22Rv1 (cell line): Measurements from ENCODE around the gene CAMTA1.

ENCODE experiments used
- H3K27ac ChIP-seq: fragments of 450-650 bp; 2 replicates; pipeline ENCODE4 v1.5.1; 2017
- ZFX ChIP-seq: fragments of 450-650 bp; IDR thresholded peaks from 2 replicates; pipeline ENCODE4 v1.6.1; 2017; ENCODE audit warnings: antibody characterized with exemption, borderline replicate concordance
- TF ChIP-seq, protein P1 (sequence below): fragments of 450-650 bp; IDR thresholded peaks from 2 replicates; pipeline ENCODE4 v1.5.1; 2017; ENCODE audit warnings: mild to moderate bottlenecking

Gene CAMTA1

GRCh38 chr1:7614576-7615074, 829.4 kb downstream of the CAMTA1 start:
- H3K27ac ChIP-seq = no peak overlapping the region
- no peak for TF ChIP-seq ZFX

DNA sequence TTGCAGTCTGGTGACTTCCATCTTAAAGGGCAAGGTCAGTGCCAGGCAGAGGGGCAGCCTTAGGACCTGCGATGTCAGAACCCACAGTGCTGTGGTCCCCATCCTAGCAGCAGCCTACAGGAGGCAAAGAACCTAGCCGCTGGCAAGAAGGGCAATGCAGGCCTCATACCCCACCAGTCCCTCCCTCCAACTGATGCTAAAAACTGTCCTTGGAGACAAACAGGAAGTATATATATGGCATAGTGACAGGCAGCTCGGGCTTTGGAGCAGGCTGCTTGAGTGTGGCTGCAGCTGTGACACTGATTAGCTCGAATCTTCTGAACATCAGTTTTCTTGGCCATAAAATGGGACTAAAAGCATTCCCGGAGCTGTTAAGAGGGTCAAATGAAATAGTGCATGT, 829.9 kb downstream of the CAMTA1 start:
- H3K27ac ChIP-seq = no peak overlapping the region
- TF ChIP-seq, protein P1, sequence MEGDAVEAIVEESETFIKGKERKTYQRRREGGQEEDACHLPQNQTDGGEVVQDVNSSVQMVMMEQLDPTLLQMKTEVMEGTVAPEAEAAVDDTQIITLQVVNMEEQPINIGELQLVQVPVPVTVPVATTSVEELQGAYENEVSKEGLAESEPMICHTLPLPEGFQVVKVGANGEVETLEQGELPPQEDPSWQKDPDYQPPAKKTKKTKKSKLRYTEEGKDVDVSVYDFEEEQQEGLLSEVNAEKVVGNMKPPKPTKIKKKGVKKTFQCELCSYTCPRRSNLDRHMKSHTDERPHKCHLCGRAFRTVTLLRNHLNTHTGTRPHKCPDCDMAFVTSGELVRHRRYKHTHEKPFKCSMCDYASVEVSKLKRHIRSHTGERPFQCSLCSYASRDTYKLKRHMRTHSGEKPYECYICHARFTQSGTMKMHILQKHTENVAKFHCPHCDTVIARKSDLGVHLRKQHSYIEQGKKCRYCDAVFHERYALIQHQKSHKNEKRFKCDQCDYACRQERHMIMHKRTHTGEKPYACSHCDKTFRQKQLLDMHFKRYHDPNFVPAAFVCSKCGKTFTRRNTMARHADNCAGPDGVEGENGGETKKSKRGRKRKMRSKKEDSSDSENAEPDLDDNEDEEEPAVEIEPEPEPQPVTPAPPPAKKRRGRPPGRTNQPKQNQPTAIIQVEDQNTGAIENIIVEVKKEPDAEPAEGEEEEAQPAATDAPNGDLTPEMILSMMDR = no peak
- TF ChIP-seq ZFX = no peak

- TF ChIP-seq ZFX = no peak
- TF ChIP-seq, protein P1 = no peak
- H3K27ac ChIP-seq = no peak overlapping the region
Measured at GRCh38 chr1:7616076-7616832, 831.0 kb downstream of the CAMTA1 start.

GRCh38 chr1:7616953-7617352, 831.7 kb downstream of the CAMTA1 start:
- TF ChIP-seq, protein P1 = no peak
- TF ChIP-seq ZFX = no peak
- H3K27ac ChIP-seq = no peak overlapping the region

- TF ChIP-seq, protein P1 = no peak
- TF ChIP-seq ZFX = no peak
- H3K27ac ChIP-seq = no peak overlapping the region
Measured at GRCh38 chr1:7617826-7618225, 832.6 kb downstream of the CAMTA1 start.

GRCh38 chr1:7620196-7620595, 834.9 kb downstream of the CAMTA1 start:
- no peak overlapping the region for H3K27ac ChIP-seq
- TF ChIP-seq ZFX = no peak
- TF ChIP-seq, protein P1 = no peak

DNA sequence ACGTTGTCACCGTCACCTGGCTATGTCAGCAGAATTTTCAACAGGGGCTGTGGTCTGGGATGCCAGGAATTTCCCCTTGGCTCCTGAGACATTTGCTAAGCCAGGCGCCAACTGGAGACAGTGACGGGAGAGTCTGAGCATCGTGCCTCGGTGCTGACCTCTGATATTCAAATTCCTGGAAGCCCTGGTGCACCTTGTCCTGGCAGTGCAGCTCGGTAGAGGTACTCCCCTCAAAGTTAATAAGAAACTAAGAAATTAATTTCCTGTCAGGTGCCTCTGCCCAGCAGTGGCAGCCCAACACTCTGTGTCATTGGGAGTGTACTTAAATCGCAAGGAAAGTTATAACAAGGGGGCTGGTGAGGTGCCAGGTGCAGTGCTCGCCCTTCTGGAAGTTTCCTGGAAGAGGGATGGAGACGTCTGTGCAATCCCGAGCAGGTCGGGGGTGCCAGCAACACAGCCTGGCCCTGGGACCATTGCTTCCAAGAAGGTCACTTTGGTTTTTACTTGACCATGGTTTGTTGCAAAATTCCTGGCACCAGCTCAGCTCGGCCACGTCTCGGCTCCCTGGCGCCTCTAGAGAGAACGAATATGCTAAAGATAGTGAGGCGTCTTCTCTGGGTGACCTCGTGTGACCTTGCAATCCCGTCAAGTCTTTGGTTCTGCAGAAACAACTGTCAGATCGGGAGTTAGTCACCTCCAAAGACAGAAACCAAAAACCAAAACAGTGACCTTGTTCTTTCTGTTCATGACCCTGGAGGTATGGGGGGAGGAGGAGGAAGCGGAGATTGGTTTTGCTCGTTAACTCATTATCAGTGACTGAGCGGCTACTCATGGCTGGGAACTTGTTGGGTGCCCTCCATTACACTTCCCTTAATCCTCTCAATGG, 836.3 kb downstream of the CAMTA1 start:
- TF ChIP-seq ZFX = no peak
- TF ChIP-seq, protein P1 = no peak
- no peak overlapping the region for H3K27ac ChIP-seq
